Neutrophil (primary cell): ENCODE results near the gene MCM3.

ENCODE experiments used
- H3K27ac ChIP-seq: fragments of 200-600 bp; sonication (generic); 2 replicates; pipeline ENCODE4 v1.5.1; 2016; ENCODE audit warnings: mild to moderate bottlenecking, moderate library complexity
- H3K27me3 ChIP-seq: fragments of 200-600 bp; sonication (generic); 2 replicates; pipeline ENCODE4 v1.6.0; 2016; ENCODE audit warnings: mild to moderate bottlenecking
- H3K36me3 ChIP-seq: fragments of 200-600 bp; sonication (generic); 2 replicates; pipeline ENCODE4 v1.5.1; 2017
- H3K4me1 ChIP-seq, 2 experiments: fragments of 200-600 bp in 1 of 2; sonication (generic) in 1 of 2; 1 replicate in 1 of 2; 2 replicates in 1 of 2; pipeline versions ENCODE4 v1.5.1 to v1.6.1; 2013 to 2016; ENCODE audit warnings: low read depth in 1 of 2, low read length in 1 of 2, mild to moderate bottlenecking in 1 of 2, moderate library complexity in 1 of 2; ENCODE audit not compliant: control insufficient read depth in 1 of 2, insufficient read depth in 1 of 2
- H3K4me3 ChIP-seq, 2 experiments: fragments of 200-600 bp in 1 of 2; sonication (generic) in 1 of 2; 1 replicate in 1 of 2; 2 replicates in 1 of 2; pipeline ENCODE4 v1.5.1; 2013 to 2016; ENCODE audit warnings: low read depth in 1 of 2, low read length in 1 of 2, mild to moderate bottlenecking in 1 of 2, moderate library complexity in 1 of 2
- H3K9me3 ChIP-seq: fragments of 200-600 bp; sonication (generic); 2 replicates; pipeline ENCODE4 v1.5.1; 2016
- CTCF ChIP-seq: fragments of 200-600 bp; sonication (generic); IDR thresholded peaks from 2 replicates; pipeline ENCODE4 v1.5.1; 2016; ENCODE audit warnings: antibody characterized with exemption

The MCM3 gene

GRCh38 chr6:52301326-52301725 is 16.8 kb upstream of the MCM3 start:
- no peak for TF ChIP-seq CTCF
- Histone ChIP-seq H3K27me3 (no peaks in the 10 kb centered on the region), H3K27ac (no peak overlapping the region), H3K4me3 (no peak overlapping the region), H3K9me3 (no peaks in the 10 kb centered on the region), H3K4me1 (peaks cover 5 to 12% of the 10 kb centered on the region in 2 experiments), H3K36me3 (no peaks in the 10 kb centered on the region)

GRCh38 chr6:52300489-52300931 is 16.0 kb upstream of the MCM3 start:
- Histone ChIP-seq H3K4me1 (peaks cover 0 to 4% of the 10 kb centered on the region in 2 experiments), H3K27me3 (no peaks in the 10 kb centered on the region), H3K9me3 (no peaks in the 10 kb centered on the region), H3K27ac (no peak overlapping the region), H3K4me3 (no peak overlapping the region), H3K36me3 (no peaks in the 10 kb centered on the region)
- TF ChIP-seq CTCF, result no peak

GRCh38 chr6:52299653-52300052 is 15.1 kb upstream of the MCM3 start:
- no peak for TF ChIP-seq CTCF

GRCh38 chr6:52297433-52297832 is 12.9 kb upstream of the MCM3 start:
- no peak overlapping the region for H3K4me3 ChIP-seq

More at GRCh38 chr6:52299653-52300052, 15.1 kb upstream of the MCM3 start:
- H3K27me3 ChIP-seq, result no peaks in the 10 kb centered on the region
- no peak overlapping the region for H3K27ac ChIP-seq
- no peak overlapping the region for H3K4me3 ChIP-seq
- H3K9me3 ChIP-seq, result no peaks in the 10 kb centered on the region
- no peaks in the 10 kb centered on the region for H3K4me1 ChIP-seq
- no peaks in the 10 kb centered on the region for H3K36me3 ChIP-seq

GRCh38 chr6:52293067-52293466 is 8.5 kb upstream of the MCM3 start:
- H3K4me1 ChIP-seq, result no peaks in the 10 kb centered on the region
- TF ChIP-seq CTCF, result no peak
- H3K9me3 ChIP-seq, result no peaks in the 10 kb centered on the region
- no peaks in the 10 kb centered on the region for H3K27me3 ChIP-seq
- no peak overlapping the region for H3K27ac ChIP-seq
- H3K36me3 ChIP-seq, result no peaks in the 10 kb centered on the region
- no peak overlapping the region for H3K4me3 ChIP-seq

More at GRCh38 chr6:52297433-52297832, 12.9 kb upstream of the MCM3 start:
- no peaks in the 10 kb centered on the region for H3K4me1 ChIP-seq
- no peaks in the 10 kb centered on the region for H3K27me3 ChIP-seq
- no peaks in the 10 kb centered on the region for H3K9me3 ChIP-seq
- no peak overlapping the region for H3K27ac ChIP-seq
- no peak for TF ChIP-seq CTCF
- H3K36me3 ChIP-seq, result no peaks in the 10 kb centered on the region

- Histone ChIP-seq H3K4me3 (no peak overlapping the region), H3K9me3 (no peaks in the 10 kb centered on the region), H3K27ac (no peak overlapping the region), H3K4me1 (peaks cover 12 to 16% of the 10 kb centered on the region in 2 experiments), H3K27me3 (no peaks in the 10 kb centered on the region), H3K36me3 (no peaks in the 10 kb centered on the region)
- TF ChIP-seq CTCF, result no peak
Measured at GRCh38 chr6:52288841-52289240, 4.3 kb upstream of the MCM3 start.
